Natural killer cell (primary cell): ENCODE results near the gene CENPL. TPM values are rescaled to one million over a fixed set of nuclear protein-coding genes. Genes with fewer than 3 reads are reported as not detected.
"Not testable (repeated sequence)": the region's sequence is repeated elsewhere in the genome, so short reads cannot be mapped to it uniquely, and the experiment has no call there.

Source experiments
- ATAC-seq, 3 donors: fragments of 150-1000 bp in 2 of 3; fragments of 200-7000 bp in 1 of 3; cut with Tn5 transposase; 1 replicate in 1 of 3; 2 replicates in 2 of 3; pipeline ENCODE4 v1.10.0; 2021; ENCODE audit warnings: mild to moderate bottlenecking in 2 of 3, moderate library complexity in 2 of 3
- DNase-seq, 2 donors: peaks; one replicate each; pipeline versions ENCODE4 v3.0.0 to v3.0.0-alpha.2; 2013 to 2021; ENCODE audit warnings: mixed read lengths in 1 of 2
- H3K27ac ChIP-seq: one replicate; pipeline ENCODE4 v1.5.1; 2013; ENCODE audit warnings: mild to moderate bottlenecking, low read length
- H3K27me3 ChIP-seq: one replicate; pipeline ENCODE4 v1.6.1; 2013; ENCODE audit warnings: low read length; ENCODE audit not compliant: control insufficient read depth, insufficient read depth
- H3K36me3 ChIP-seq: one replicate; pipeline ENCODE4 v1.6.1; 2013; ENCODE audit warnings: low read length; ENCODE audit not compliant: control insufficient read depth, insufficient read depth
- H3K4me1 ChIP-seq: one replicate; pipeline ENCODE4 v1.6.1; 2013; ENCODE audit warnings: low read length; ENCODE audit not compliant: control insufficient read depth, insufficient read depth
- H3K4me3 ChIP-seq: one replicate; pipeline ENCODE4 v1.5.1; 2013; ENCODE audit warnings: low read length
- H3K9me3 ChIP-seq: one replicate; pipeline ENCODE4 v1.6.1; 2013; ENCODE audit warnings: low read length; ENCODE audit not compliant: control insufficient read depth, insufficient read depth
- H3K27ac Mint-ChIP-seq, 2 donors: one replicate each; pipeline ENCODE4 v1.8.0; 2022; ENCODE audit warnings: mild to moderate bottlenecking in 2 of 2, mixed read lengths in 2 of 2, moderate library complexity in 1 of 2
- H3K27me3 Mint-ChIP-seq, 2 donors: one replicate each; pipeline ENCODE4 v1.8.0; 2022; ENCODE audit warnings: low read depth in 2 of 2, mixed read lengths in 2 of 2
- H3K36me3 Mint-ChIP-seq: one replicate; pipeline ENCODE4 v1.8.0; 2022; ENCODE audit warnings: mixed read lengths
- H3K4me1 Mint-ChIP-seq, 2 donors: one replicate each; pipeline ENCODE4 v1.8.0; 2022; ENCODE audit warnings: mixed read lengths in 2 of 2
- H3K4me3 Mint-ChIP-seq: one replicate; pipeline ENCODE4 v1.8.0; 2022; ENCODE audit warnings: mild to moderate bottlenecking, moderate library complexity, mixed read lengths
- H3K9me3 Mint-ChIP-seq, 2 donors: one replicate each; pipeline ENCODE4 v1.8.0; 2022; ENCODE audit warnings: mixed read lengths in 2 of 2
- CTCF ChIP-seq: fragments of 200-600 bp; IDR thresholded peaks from one replicate; pipeline ENCODE4 v1.8.0; 2022; ENCODE audit warnings: antibody characterized with exemption
- WGBS: methylation state at CpG from one replicate; pipeline ENCODE4 v1.1.7; 2013; ENCODE audit warnings: missing lambda C conversion rate; ENCODE audit not compliant: insufficient coverage; 5-methylcytosine and 5-hydroxymethylcytosine counted together
- intact Hi-C: fragments of 100-400 bp; cut with micrococcal nuclease; formaldehyde crosslinking; loops from one replicate; pipeline ENCODE4 v1.14.2; 2022
- total RNA-seq, 4 donors: library from RNA; stranded (reverse); fragments of 120-200 nt in 1 of 4; gene quantifications; one replicate each; pipeline versions ENCODE4 v1.2.3 to v1.2.4, GENCODE V29; 2013 to 2022

Gene CENPL
- total RNA-seq, 3 donors from 2014 or later (not counting 1 experiment from before 2014, with no cell fraction given): 8.8 to 16.4 (median 10.0) TPM

DNA sequence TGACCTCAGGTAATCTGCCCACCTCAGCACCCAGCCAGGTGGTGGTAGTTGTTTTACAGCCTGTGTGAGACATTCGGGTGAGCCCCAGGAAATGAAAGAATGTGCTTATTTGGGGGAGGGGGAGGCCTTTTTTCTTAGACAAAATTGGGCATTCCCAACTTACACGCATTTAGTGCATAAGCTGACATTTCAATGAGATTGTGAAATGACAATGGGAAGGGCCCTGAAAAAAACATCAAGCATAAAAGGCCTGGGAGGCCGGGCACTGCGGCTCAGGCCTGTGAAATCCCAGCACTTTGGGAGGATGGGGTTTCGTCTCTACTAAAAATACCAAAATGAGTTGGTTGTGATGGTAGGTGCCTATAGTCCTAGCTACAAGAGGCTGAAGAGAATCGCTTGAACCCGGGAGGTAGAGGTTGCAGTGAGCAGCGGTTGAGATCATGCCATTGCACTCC, 38.1 kb upstream of the CENPL start:
- Mint-ChIP-seq H3K27me3 (no peaks in the 10 kb centered on the region), H3K4me1 (peaks cover 40% of the 10 kb centered on the region in 2 donors), H3K9me3 (no peaks in the 10 kb centered on the region), H3K36me3 (peaks cover 30% of the 10 kb centered on the region), H3K4me3 (no peak overlapping the region), H3K27ac (no peak overlapping the region)
- TF ChIP-seq CTCF: no peak
- no peak for ATAC-seq
- Histone ChIP-seq H3K27ac (no peak overlapping the region), H3K36me3 (peaks cover 61% of the 10 kb centered on the region), H3K9me3 (no peaks in the 10 kb centered on the region), H3K4me1 (peaks cover 10% of the 10 kb centered on the region), H3K4me3 (no peak overlapping the region), H3K27me3 (no peaks in the 10 kb centered on the region)
- intact Hi-C loops: loop anchor here (10.0 kb wide), 1 partner anchor 302 kb away; no protein-coding TSS in a partner anchor
- WGBS: 65% methylated on average over 8 of the region's 8 CpGs
- no peak for DNase-seq

DNA sequence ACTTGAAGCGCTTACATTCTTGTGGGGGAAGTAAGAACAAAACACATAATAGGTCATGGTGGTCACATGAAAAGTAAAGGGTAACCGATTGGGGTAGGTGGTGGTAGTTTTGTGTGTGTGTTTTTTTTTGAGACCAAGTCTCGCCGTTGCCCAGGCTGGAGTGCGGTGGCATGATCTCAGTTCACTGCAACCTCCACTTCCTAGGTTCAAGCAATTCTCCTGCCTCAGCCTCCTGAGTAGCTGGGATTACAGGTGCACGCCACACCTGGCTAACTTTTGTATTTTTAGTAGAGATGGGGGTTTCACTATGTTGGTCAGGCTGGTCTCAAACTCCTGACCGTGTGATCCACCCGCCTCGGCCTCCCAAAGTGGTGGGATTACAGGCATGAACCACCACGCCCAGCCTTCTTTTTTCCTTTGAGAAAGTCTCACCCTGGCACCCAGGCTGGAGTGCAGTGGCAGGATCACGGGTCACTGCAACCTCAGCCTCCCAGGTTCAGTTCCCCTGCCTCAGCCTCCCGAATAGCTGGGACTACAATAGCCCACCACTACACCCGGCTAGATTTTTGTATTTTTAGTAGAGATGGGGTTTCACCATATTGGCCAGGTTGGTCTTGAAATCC, 37.6 kb upstream of the CENPL start:
- peaks cover 66% of the 10 kb centered on the region for H3K36me3 ChIP-seq
- H3K9me3 ChIP-seq, H3K27me3 ChIP-seq, H3K4me3 ChIP-seq, H3K4me3 Mint-ChIP-seq, ATAC-seq, H3K27ac ChIP-seq, H3K4me1 ChIP-seq, H3K9me3 Mint-ChIP-seq, H3K27me3 Mint-ChIP-seq, H3K27ac Mint-ChIP-seq: not testable (repeated sequence)
- peak in 1 of 2 donors; percentile 14 for DNase-seq
- Mint-ChIP-seq H3K4me1 (peaks cover 35 to 36% of the 10 kb centered on the region in 2 donors), H3K36me3 (peaks cover 30% of the 10 kb centered on the region)
- WGBS: 78% methylated on average over 11 of the region's 13 CpGs
- intact Hi-C loops: loop anchor here (10.0 kb wide), 1 partner anchor 303 kb away; no protein-coding TSS in a partner anchor

- Histone ChIP-seq H3K4me1 (peaks cover 4% of the 10 kb centered on the region), H3K27me3 (no peaks in the 10 kb centered on the region), H3K36me3 (peaks cover 71% of the 10 kb centered on the region), H3K9me3 (no peaks in the 10 kb centered on the region), H3K27ac (no peak overlapping the region), H3K4me3 (no peak overlapping the region)
- intact Hi-C loops: loop anchor here (10.0 kb wide), 1 partner anchor 303 kb away; no protein-coding TSS in a partner anchor
- Mint-ChIP-seq H3K9me3 (no peaks in the 10 kb centered on the region), H3K27ac (no peak overlapping the region), H3K4me3 (no peak overlapping the region), H3K4me1 (peaks cover 30 to 31% of the 10 kb centered on the region in 2 donors), H3K27me3 (no peaks in the 10 kb centered on the region), H3K36me3 (peaks cover 30% of the 10 kb centered on the region)
- no peak for TF ChIP-seq CTCF
- DNase-seq: peak in 1 of 2 donors; percentile 16
- ATAC-seq: no peak
- WGBS: 83% methylated on average over 7 of the region's 7 CpGs
Measured at GRCh38 chr1:173861731-173862145, 37.1 kb upstream of the CENPL start.

GRCh38 chr1:173860065-173860464, 35.4 kb upstream of the CENPL start:
- no peak overlapping the region for H3K27ac ChIP-seq
- intact Hi-C loops: loop anchor here (10.0 kb wide), 1 partner anchor 305 kb away; no protein-coding TSS in a partner anchor
- peaks cover 13 to 20% of the 10 kb centered on the region in 2 donors for H3K4me1 Mint-ChIP-seq
- H3K4me1 ChIP-seq: peaks cover 3% of the 10 kb centered on the region
- H3K27me3 Mint-ChIP-seq: no peaks in the 10 kb centered on the region
- peaks cover 65% of the 10 kb centered on the region for H3K36me3 ChIP-seq
- H3K27me3 ChIP-seq: no peaks in the 10 kb centered on the region
- no peak overlapping the region for H3K4me3 ChIP-seq
- DNase-seq: no peak
- H3K36me3 Mint-ChIP-seq: peaks cover 17% of the 10 kb centered on the region
- no peaks in the 10 kb centered on the region for H3K9me3 Mint-ChIP-seq
- no peaks in the 10 kb centered on the region for H3K9me3 ChIP-seq
- TF ChIP-seq CTCF: no peak
- ATAC-seq: no peak
- no CpG with 5 or more reads among the region's 1 CpG for WGBS
- no peak overlapping the region for H3K4me3 Mint-ChIP-seq
- peak overlapping the region in 1 of 2 donors; percentile 29 for H3K27ac Mint-ChIP-seq

DNA sequence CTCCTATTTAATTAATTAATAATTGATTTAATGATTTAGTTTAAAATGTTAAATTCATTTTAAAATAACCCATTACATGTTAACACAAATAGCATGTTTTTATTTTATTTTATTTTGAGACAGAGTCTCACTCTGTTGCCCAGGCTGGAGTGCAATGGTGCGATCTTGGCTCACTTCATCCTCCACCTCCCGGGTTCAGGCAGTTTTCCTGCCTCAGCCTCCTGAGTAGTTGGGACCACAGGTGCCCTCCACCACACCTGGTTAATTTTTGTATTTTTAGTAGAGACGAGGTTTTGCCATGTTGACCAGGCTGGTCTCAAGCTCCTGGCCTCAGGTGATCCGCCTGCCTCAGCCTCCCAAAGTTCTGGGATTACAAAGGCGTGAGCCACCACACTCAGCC, 34.9 kb upstream of the CENPL start:
- H3K27me3 Mint-ChIP-seq, H3K9me3 Mint-ChIP-seq, DNase-seq, ATAC-seq, H3K4me1 ChIP-seq, H3K4me3 ChIP-seq, H3K4me3 Mint-ChIP-seq, H3K27me3 ChIP-seq, intact Hi-C loops, H3K9me3 ChIP-seq, H3K27ac Mint-ChIP-seq, H3K27ac ChIP-seq: not testable (repeated sequence)
- H3K36me3 ChIP-seq: peaks cover 60% of the 10 kb centered on the region
- WGBS: 100% methylated on average over 3 of the region's 5 CpGs
- Mint-ChIP-seq H3K36me3 (peaks cover 17% of the 10 kb centered on the region), H3K4me1 (peaks cover 9 to 15% of the 10 kb centered on the region in 2 donors)
